WTC11 (cell line): Measurements from ENCODE around the gene LARGE1. TPM values are rescaled to one million over a fixed set of nuclear protein-coding genes. Genes with fewer than 3 reads are reported as not detected.
A peak's percentile ranks its signal among the peaks of the same experiment; 100 is the strongest.

ENCODE experiments used
- ATAC-seq: fragments of 200-7000 bp; cut with Tn5 transposase; 2 replicates; pipeline ENCODE4 v1.10.0; 2021; ENCODE audit warnings: mild to moderate bottlenecking, moderate library complexity
- CTCF ChIA-PET: fragments of 300-600 bp; sonication (Branson Sonifier 250); formaldehyde crosslinking; loops from one replicate; lab custom pipeline; 2021; ENCODE audit warnings: antibody characterized with exemption; lab: Charles Lee
- POLR2A ChIA-PET: fragments of 350-600 bp; sonication (Branson Sonifier 250); formaldehyde crosslinking; loops from one replicate; lab custom pipeline; 2021; ENCODE audit warnings: antibody characterized with exemption; lab: Charles Lee
- DNase-seq: peaks from one replicate; pipeline ENCODE4 v3.0.0; 2021; ENCODE audit warnings: low spot score
- H3K27ac Mint-ChIP-seq: 2 replicates; pipeline ENCODE4 v1.8.0; 2021; ENCODE audit warnings: mixed read lengths
- H3K27me3 Mint-ChIP-seq: 2 replicates; pipeline ENCODE4 v1.8.0; 2021; ENCODE audit warnings: low read depth, mild to moderate bottlenecking, moderate library complexity, mixed read lengths
- H3K36me3 Mint-ChIP-seq: 2 replicates; pipeline ENCODE4 v1.8.0; 2021; ENCODE audit warnings: mixed read lengths
- H3K4me1 Mint-ChIP-seq: 2 replicates; pipeline ENCODE4 v1.8.0; 2022; ENCODE audit warnings: mixed read lengths
- H3K4me3 Mint-ChIP-seq: 2 replicates; pipeline ENCODE4 v1.8.0; 2021; ENCODE audit warnings: mild to moderate bottlenecking, moderate library complexity, mixed read lengths
- H3K9me3 Mint-ChIP-seq: 2 replicates; pipeline ENCODE4 v1.8.0; 2021; ENCODE audit warnings: mixed read lengths
- CBFB ChIP-seq: sonication (generic); formaldehyde crosslinking; IDR thresholded peaks from 2 replicates; pipeline ENCODE4 v1.8.1; 2022; ENCODE audit warnings: mild to moderate bottlenecking, low read depth, missing genetic modification reagents
- ELF4 ChIP-seq: sonication (generic); formaldehyde crosslinking; IDR thresholded peaks from 2 replicates; pipeline ENCODE4 v1.8.1; 2022; ENCODE audit warnings: low read depth, mild to moderate bottlenecking, moderate library complexity, missing genetic modification reagents
- EMX1 ChIP-seq: fragments of 250-450 bp; sonication (Bioruptor Pico); IDR thresholded peaks from 2 replicates; pipeline ENCODE4 v1.8.0; 2021; ENCODE audit warnings: mild to moderate bottlenecking
- ETV6 ChIP-seq: sonication (generic); formaldehyde crosslinking; IDR thresholded peaks from 2 replicates; pipeline ENCODE4 v1.8.1; 2022; ENCODE audit warnings: mild to moderate bottlenecking, missing genetic modification reagents
- FOXK1 ChIP-seq: sonication (generic); formaldehyde crosslinking; IDR thresholded peaks from 2 replicates; pipeline ENCODE4 v1.8.0; 2022; ENCODE audit warnings: mild to moderate bottlenecking, moderate library complexity, missing genetic modification reagents
- JAZF1 ChIP-seq: fragments of 250-450 bp; sonication (Bioruptor Pico); IDR thresholded peaks from 2 replicates; pipeline ENCODE4 v1.9.0; 2021; ENCODE audit warnings: moderate library complexity, mild to moderate bottlenecking, inconsistent platforms
- NR1H2 ChIP-seq: sonication (generic); formaldehyde crosslinking; IDR thresholded peaks from 2 replicates; pipeline ENCODE4 v1.9.0; 2021; ENCODE audit warnings: mild to moderate bottlenecking, moderate library complexity, missing genetic modification reagents
- PRRX2 ChIP-seq: fragments of 250-450 bp; sonication (Bioruptor Pico); IDR thresholded peaks from 2 replicates; pipeline ENCODE4 v1.8.0; 2021; ENCODE audit warnings: mild to moderate bottlenecking
- RELA ChIP-seq: sonication (generic); formaldehyde crosslinking; IDR thresholded peaks from 2 replicates; pipeline ENCODE4 v1.8.1; 2022; ENCODE audit warnings: missing genetic modification reagents, mild to moderate bottlenecking, borderline replicate concordance
- ZNF121 ChIP-seq: sonication (generic); formaldehyde crosslinking; IDR thresholded peaks from 2 replicates; pipeline ENCODE4 v1.8.0; 2023; ENCODE audit warnings: missing genetic modification reagents
- ZNF138 ChIP-seq: sonication (generic); formaldehyde crosslinking; conservative IDR thresholded peaks from 2 replicates; pipeline ENCODE4 v1.8.1; 2022; ENCODE audit warnings: mild to moderate bottlenecking, moderate library complexity, missing genetic modification reagents
- ZNF232 ChIP-seq: sonication (generic); formaldehyde crosslinking; IDR thresholded peaks from 2 replicates; pipeline ENCODE4 v1.8.0; 2022; ENCODE audit warnings: mild to moderate bottlenecking, missing genetic modification reagents
- ZNF416 ChIP-seq: fragments of 250-450 bp; sonication (Bioruptor Pico); IDR thresholded peaks from 2 replicates; pipeline ENCODE4 v1.9.0; 2021; ENCODE audit warnings: mild to moderate bottlenecking, inconsistent platforms
- total RNA-seq: library from RNA; stranded (reverse); gene quantifications from 3 replicates; pipeline ENCODE4 v1.2.3, GENCODE V29; 2021
- TF ChIP-seq, protein P1 (sequence below): sonication (generic); formaldehyde crosslinking; IDR thresholded peaks from 2 replicates; pipeline ENCODE4 v1.8.1; 2023; ENCODE audit warnings: mild to moderate bottlenecking, missing genetic modification reagents
- TF ChIP-seq, protein P2 (sequence below): sonication (generic); formaldehyde crosslinking; IDR thresholded peaks from 2 replicates; pipeline ENCODE4 v1.8.1; 2023; ENCODE audit warnings: mild to moderate bottlenecking, missing genetic modification reagents, moderate library complexity
- TF ChIP-seq, protein P3 (sequence below): sonication (generic); formaldehyde crosslinking; IDR thresholded peaks from 2 replicates; pipeline ENCODE4 v1.8.0; 2022; ENCODE audit warnings: mild to moderate bottlenecking, missing genetic modification reagents
- TF ChIP-seq, protein P4 (sequence below): sonication (generic); formaldehyde crosslinking; IDR thresholded peaks from 2 replicates; pipeline ENCODE4 v1.8.1; 2022; ENCODE audit warnings: low read depth, mild to moderate bottlenecking, moderate library complexity, missing genetic modification reagents, borderline replicate concordance
- TF ChIP-seq, protein P5 (sequence below): sonication (generic); formaldehyde crosslinking; IDR thresholded peaks from 2 replicates; pipeline ENCODE4 v1.8.0; 2022; ENCODE audit warnings: mild to moderate bottlenecking, missing genetic modification reagents
- TF ChIP-seq, protein P6 (sequence below): sonication (generic); formaldehyde crosslinking; IDR thresholded peaks from 2 replicates; pipeline ENCODE4 v1.8.0; 2023; ENCODE audit warnings: missing genetic modification reagents, mild to moderate bottlenecking, borderline replicate concordance
- TF ChIP-seq, protein P7 (sequence below): sonication (generic); formaldehyde crosslinking; IDR thresholded peaks from 2 replicates; pipeline ENCODE4 v1.8.0; 2023; ENCODE audit warnings: missing genetic modification reagents
- TF ChIP-seq, protein P8 (sequence below): fragments of 250-450 bp; sonication (Bioruptor Pico); IDR thresholded peaks from 2 replicates; pipeline ENCODE4 v1.9.0; 2021; ENCODE audit warnings: mild to moderate bottlenecking

Gene LARGE1
- total RNA-seq, 1 experiment from 2014 or later, result 72.6 TPM

DNA sequence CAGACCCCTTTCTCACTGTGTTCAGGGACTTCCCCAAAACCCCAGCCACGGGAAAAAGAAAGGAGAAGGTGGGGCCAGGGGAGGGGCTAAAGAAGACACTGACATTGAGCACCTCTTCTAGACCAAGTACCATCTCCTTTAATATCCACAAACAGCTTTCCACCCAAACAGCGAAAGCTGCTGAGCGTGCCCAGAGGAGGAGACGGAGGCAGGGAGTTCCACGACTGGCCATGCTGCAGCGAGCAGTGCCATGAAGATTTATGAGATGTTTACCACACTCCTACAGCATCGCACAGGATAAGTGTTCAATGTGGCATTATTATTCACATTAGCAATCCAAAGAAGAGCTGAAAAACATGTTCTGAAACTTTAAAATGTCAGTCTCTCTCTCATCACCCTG is 127.4 kb downstream of the LARGE1 start:
- ChIA-PET POLR2A (no interaction called here), CTCF (interaction anchor here (0.8 kb wide), 1 partner anchor 22 kb away, joined by 3 read pairs; no protein-coding TSS in a partner anchor)
- ATAC-seq, result 0 out of 2 replicates have a peak, but pooled peaks have one; percentile 28

DNA sequence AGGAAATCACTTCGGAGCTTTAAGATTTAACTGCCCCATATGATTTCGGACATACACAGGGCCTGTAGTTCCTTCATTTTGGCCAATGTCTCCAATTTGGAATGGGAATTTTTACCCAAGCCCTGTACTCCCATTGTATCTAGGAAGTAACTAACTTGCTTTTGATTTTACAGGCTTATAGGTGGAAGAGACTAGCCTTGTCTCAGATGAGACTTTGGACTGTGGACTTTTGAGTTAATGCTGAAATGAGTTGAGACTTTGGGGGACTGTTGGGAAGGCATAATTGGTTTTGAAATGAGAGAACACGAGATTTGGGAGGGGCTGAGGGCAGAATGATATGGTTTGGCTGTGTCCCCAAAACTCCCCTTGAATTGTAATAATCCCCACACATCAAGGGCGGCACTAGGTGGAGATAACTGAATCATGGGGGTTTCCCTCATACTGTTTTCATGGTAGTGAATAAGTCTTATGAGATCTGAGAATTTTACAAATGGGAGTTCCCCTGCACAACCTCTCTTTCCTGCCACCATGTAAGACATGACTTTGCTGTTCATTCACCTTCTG is 130.5 kb downstream of the LARGE1 start:
- Mint-ChIP-seq H3K27ac (no peak overlapping the region), H3K36me3 (peaks cover 58% of the 10 kb centered on the region), H3K4me3 (no peak overlapping the region), H3K27me3 (no peaks in the 10 kb centered on the region; the same call in 1 of the 2 replicates), H3K9me3 (peaks cover 53% of the 10 kb centered on the region), H3K4me1 (peaks cover 24% of the 10 kb centered on the region)
- TF ChIP-seq CBFB (CRISPR knock-in tag) (no peak), ETV6 (CRISPR knock-in tag) (no peak), RELA (CRISPR knock-in tag) (no peak), PRRX2 (no peak), ELF4 (CRISPR knock-in tag) (no peak), JAZF1 (CRISPR knock-in tag) (no peak), ZNF416 (CRISPR knock-in tag) (no peak), ZNF138 (CRISPR knock-in tag) (no peak)
- TF ChIP-seq, protein P1, sequence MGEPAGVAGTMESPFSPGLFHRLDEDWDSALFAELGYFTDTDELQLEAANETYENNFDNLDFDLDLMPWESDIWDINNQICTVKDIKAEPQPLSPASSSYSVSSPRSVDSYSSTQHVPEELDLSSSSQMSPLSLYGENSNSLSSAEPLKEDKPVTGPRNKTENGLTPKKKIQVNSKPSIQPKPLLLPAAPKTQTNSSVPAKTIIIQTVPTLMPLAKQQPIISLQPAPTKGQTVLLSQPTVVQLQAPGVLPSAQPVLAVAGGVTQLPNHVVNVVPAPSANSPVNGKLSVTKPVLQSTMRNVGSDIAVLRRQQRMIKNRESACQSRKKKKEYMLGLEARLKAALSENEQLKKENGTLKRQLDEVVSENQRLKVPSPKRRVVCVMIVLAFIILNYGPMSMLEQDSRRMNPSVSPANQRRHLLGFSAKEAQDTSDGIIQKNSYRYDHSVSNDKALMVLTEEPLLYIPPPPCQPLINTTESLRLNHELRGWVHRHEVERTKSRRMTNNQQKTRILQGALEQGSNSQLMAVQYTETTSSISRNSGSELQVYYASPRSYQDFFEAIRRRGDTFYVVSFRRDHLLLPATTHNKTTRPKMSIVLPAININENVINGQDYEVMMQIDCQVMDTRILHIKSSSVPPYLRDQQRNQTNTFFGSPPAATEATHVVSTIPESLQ (CRISPR knock-in tag), result no peak
- TF ChIP-seq, protein P2, sequence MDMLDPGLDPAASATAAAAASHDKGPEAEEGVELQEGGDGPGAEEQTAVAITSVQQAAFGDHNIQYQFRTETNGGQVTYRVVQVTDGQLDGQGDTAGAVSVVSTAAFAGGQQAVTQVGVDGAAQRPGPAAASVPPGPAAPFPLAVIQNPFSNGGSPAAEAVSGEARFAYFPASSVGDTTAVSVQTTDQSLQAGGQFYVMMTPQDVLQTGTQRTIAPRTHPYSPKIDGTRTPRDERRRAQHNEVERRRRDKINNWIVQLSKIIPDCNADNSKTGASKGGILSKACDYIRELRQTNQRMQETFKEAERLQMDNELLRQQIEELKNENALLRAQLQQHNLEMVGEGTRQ (CRISPR knock-in tag), result no peak
- TF ChIP-seq, protein P3, sequence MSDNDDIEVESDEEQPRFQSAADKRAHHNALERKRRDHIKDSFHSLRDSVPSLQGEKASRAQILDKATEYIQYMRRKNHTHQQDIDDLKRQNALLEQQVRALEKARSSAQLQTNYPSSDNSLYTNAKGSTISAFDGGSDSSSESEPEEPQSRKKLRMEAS, result no peak
- DNase-seq (no peak), ATAC-seq (no peak)
- ChIA-PET CTCF (no interaction called here), POLR2A (no interaction called here)

More for the DNA sequence above, 127.4 kb downstream of the LARGE1 start:
- H3K27ac Mint-ChIP-seq, result no peak overlapping the region; the same call in 1 of the 2 replicates
- H3K36me3 Mint-ChIP-seq, result peaks cover 57% of the 10 kb centered on the region
- no peak overlapping the region for H3K4me3 Mint-ChIP-seq
- peaks cover 47% of the 10 kb centered on the region for H3K4me1 Mint-ChIP-seq
- TF ChIP-seq NR1H2 (CRISPR knock-in tag) (no peak), CBFB (CRISPR knock-in tag) (no peak), ZNF232 (no peak), ZNF121 (CRISPR knock-in tag) (no peak), EMX1 (CRISPR knock-in tag) (no peak), FOXK1 (CRISPR knock-in tag) (no peak)
- TF ChIP-seq, protein P4, sequence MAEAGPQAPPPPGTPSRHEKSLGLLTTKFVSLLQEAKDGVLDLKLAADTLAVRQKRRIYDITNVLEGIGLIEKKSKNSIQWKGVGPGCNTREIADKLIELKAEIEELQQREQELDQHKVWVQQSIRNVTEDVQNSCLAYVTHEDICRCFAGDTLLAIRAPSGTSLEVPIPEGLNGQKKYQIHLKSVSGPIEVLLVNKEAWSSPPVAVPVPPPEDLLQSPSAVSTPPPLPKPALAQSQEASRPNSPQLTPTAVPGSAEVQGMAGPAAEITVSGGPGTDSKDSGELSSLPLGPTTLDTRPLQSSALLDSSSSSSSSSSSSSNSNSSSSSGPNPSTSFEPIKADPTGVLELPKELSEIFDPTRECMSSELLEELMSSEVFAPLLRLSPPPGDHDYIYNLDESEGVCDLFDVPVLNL (CRISPR knock-in tag), result no peak
- TF ChIP-seq, protein P5, sequence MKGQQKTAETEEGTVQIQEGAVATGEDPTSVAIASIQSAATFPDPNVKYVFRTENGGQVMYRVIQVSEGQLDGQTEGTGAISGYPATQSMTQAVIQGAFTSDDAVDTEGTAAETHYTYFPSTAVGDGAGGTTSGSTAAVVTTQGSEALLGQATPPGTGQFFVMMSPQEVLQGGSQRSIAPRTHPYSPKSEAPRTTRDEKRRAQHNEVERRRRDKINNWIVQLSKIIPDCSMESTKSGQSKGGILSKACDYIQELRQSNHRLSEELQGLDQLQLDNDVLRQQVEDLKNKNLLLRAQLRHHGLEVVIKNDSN, result no peak
- TF ChIP-seq, protein P6, sequence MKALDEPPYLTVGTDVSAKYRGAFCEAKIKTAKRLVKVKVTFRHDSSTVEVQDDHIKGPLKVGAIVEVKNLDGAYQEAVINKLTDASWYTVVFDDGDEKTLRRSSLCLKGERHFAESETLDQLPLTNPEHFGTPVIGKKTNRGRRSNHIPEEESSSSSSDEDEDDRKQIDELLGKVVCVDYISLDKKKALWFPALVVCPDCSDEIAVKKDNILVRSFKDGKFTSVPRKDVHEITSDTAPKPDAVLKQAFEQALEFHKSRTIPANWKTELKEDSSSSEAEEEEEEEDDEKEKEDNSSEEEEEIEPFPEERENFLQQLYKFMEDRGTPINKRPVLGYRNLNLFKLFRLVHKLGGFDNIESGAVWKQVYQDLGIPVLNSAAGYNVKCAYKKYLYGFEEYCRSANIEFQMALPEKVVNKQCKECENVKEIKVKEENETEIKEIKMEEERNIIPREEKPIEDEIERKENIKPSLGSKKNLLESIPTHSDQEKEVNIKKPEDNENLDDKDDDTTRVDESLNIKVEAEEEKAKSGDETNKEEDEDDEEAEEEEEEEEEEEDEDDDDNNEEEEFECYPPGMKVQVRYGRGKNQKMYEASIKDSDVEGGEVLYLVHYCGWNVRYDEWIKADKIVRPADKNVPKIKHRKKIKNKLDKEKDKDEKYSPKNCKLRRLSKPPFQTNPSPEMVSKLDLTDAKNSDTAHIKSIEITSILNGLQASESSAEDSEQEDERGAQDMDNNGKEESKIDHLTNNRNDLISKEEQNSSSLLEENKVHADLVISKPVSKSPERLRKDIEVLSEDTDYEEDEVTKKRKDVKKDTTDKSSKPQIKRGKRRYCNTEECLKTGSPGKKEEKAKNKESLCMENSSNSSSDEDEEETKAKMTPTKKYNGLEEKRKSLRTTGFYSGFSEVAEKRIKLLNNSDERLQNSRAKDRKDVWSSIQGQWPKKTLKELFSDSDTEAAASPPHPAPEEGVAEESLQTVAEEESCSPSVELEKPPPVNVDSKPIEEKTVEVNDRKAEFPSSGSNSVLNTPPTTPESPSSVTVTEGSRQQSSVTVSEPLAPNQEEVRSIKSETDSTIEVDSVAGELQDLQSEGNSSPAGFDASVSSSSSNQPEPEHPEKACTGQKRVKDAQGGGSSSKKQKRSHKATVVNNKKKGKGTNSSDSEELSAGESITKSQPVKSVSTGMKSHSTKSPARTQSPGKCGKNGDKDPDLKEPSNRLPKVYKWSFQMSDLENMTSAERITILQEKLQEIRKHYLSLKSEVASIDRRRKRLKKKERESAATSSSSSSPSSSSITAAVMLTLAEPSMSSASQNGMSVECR, result no peak
- TF ChIP-seq, protein P7, sequence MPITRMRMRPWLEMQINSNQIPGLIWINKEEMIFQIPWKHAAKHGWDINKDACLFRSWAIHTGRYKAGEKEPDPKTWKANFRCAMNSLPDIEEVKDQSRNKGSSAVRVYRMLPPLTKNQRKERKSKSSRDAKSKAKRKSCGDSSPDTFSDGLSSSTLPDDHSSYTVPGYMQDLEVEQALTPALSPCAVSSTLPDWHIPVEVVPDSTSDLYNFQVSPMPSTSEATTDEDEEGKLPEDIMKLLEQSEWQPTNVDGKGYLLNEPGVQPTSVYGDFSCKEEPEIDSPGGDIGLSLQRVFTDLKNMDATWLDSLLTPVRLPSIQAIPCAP, result no peak
- TF ChIP-seq, protein P8, sequence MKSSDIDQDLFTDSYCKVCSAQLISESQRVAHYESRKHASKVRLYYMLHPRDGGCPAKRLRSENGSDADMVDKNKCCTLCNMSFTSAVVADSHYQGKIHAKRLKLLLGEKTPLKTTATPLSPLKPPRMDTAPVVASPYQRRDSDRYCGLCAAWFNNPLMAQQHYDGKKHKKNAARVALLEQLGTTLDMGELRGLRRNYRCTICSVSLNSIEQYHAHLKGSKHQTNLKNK, result no peak
- TF ChIP-seq, all 79 proteins: peak for 0
- DNase-seq, result no peak
- Mint-ChIP-seq H3K27me3 (no peaks in the 10 kb centered on the region; the same call in 1 of the 2 replicates), H3K9me3 (peaks cover 52% of the 10 kb centered on the region)
